ENCODE data around the gene DYNC1I1.
A peak's percentile ranks its signal among the peaks of the same experiment; 100 is the strongest.

Gene DYNC1I1

DNA sequence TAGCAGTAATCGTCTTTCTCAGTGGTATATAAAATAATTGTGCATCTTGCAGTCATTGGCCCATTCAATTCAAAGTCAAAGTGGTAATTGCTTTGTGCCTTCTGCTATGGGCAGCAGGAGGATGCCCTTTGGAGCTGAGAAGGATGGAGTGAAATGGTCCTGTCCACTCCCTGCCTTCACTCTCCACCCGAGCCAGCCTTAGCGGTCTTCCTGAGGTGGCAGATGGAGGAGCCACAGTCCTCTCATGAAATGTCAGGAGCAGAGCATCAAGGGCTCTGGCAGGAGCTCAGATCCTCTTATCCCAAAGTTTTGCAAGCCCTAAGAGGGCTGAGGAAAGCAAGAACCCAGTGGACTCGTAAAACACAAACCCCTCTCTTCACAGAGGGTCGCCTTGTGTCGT lies 199.4 kb downstream of the DYNC1I1 start:
- no peak overlapping the region for H3K9ac ChIP-seq (ENCODE audit: low read length in 5 of 5)
- H3K9me3 ChIP-seq (ENCODE audit: control insufficient read depth in 5 of 5, low read length in 5 of 5): no peaks in the 10 kb centered on the region
- H3K27me3 ChIP-seq (ENCODE audit: control insufficient read depth in 5 of 5, insufficient read depth in 4 of 5, low read length in 5 of 5): no peaks in the 10 kb centered on the region
- H3K4me1 ChIP-seq (ENCODE audit: control insufficient read depth in 5 of 5, insufficient read depth in 5 of 5, low read length in 5 of 5): no peaks in the 10 kb centered on the region
- no peaks in the 10 kb centered on the region for H3K36me3 ChIP-seq (ENCODE audit: control insufficient read depth in 5 of 5, insufficient read depth in 5 of 5, low read length in 5 of 5)
- no peak overlapping the region for H3K4me3 ChIP-seq (ENCODE audit: low read depth in 1 of 5, low read length in 5 of 5)
- H3K27ac ChIP-seq (ENCODE audit: low read depth, low read length): no peak overlapping the region

DNA sequence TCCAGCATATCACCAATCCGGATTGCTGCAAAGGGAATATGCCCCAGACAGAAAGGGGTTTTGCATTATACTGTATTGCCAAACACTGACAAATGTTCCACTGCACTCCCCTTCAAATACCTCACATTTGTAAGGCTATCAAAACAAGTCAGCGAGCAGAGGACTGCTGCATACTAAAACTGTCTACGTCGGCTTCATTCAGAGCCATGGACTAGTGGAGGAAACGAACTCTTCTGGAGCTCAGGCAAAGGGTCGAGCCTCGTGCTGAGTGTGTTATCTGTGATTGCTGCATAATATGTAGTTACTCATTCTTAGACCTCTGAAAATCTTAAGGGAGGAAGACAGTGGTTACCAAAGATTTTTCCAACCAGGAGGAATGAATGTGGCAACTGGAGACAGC lies 200.2 kb downstream of the DYNC1I1 start:
- Histone ChIP-seq H3K27ac (ENCODE audit: low read depth, low read length) (no peak overlapping the region), H3K36me3 (ENCODE audit: control insufficient read depth in 5 of 5, insufficient read depth in 5 of 5, low read length in 5 of 5) (no peaks in the 10 kb centered on the region), H3K9me3 (ENCODE audit: control insufficient read depth in 5 of 5, low read length in 5 of 5) (no peaks in the 10 kb centered on the region), H3K4me3 (ENCODE audit: low read depth in 1 of 5, low read length in 5 of 5) (no peak overlapping the region), H3K27me3 (ENCODE audit: control insufficient read depth in 5 of 5, insufficient read depth in 4 of 5, low read length in 5 of 5) (no peaks in the 10 kb centered on the region), H3K9ac (ENCODE audit: low read length in 5 of 5) (no peak overlapping the region), H3K4me1 (ENCODE audit: control insufficient read depth in 5 of 5, insufficient read depth in 5 of 5, low read length in 5 of 5) (no peaks in the 10 kb centered on the region)

DNA sequence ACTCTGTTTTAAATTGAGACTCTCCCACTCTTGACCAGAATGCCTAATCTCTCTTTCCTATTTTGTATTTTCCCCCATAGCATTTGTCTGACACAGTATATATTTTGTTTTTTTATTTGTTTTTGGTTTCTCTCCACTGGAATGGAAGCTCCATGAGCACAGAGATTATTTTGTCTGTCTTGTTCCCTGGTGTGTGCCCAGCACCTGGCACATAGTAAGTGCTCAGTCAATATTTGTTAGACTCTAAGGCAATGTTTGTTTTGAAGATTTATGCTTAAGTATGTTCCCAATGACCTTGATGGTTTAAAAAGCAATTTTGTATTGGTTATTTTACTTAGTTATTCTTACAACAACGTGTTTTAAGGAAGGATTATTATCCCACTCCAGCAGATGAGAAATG lies 201.8 kb downstream of the DYNC1I1 start:
- H3K36me3 ChIP-seq (ENCODE audit: control insufficient read depth in 5 of 5, insufficient read depth in 5 of 5, low read length in 5 of 5): no peaks in the 10 kb centered on the region
- no peak overlapping the region for H3K9ac ChIP-seq (ENCODE audit: low read length in 5 of 5)
- no peaks in the 10 kb centered on the region for H3K9me3 ChIP-seq (ENCODE audit: control insufficient read depth in 5 of 5, low read length in 5 of 5)
- H3K4me3 ChIP-seq (ENCODE audit: low read depth in 1 of 5, low read length in 5 of 5): no peak overlapping the region
- H3K27ac ChIP-seq (ENCODE audit: low read depth, low read length): no peak overlapping the region
- H3K4me1 ChIP-seq (ENCODE audit: control insufficient read depth in 5 of 5, insufficient read depth in 5 of 5, low read length in 5 of 5): no peaks in the 10 kb centered on the region
- no peaks in the 10 kb centered on the region for H3K27me3 ChIP-seq (ENCODE audit: control insufficient read depth in 5 of 5, insufficient read depth in 4 of 5, low read length in 5 of 5)

DNA sequence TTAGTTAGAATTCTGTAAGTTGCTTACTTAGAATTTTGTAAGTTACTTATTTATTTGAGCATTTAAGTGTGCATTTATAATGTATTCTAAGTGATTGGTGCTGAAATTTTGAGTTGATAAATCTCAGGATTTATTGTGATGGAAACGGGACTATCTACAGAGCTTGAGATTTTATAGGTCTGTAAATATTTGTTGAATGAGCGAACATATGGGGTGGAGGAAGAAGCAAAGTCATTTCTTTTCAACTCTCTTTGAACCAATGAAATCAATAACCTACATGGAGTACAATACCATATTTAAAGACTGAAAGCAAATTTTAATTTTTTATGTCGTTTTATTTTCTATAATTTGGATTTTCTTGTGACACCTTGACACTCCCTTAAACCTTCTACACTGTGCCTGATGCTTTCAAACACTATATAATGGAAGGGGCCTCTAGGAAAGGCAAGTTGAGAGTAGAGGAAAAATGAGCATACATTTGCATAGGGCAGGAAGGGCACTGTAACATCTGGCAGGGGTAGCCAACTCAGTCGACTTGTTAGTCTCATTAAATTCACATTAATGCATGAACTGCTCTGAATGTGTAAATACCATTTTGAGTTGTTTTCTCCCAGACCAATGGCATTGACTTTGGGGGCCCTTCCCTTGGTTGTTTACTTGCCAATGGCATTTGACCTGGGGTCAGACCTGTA lies 204.2 kb downstream of the DYNC1I1 start:
- no peaks in the 10 kb centered on the region for H3K27me3 ChIP-seq (ENCODE audit: control insufficient read depth in 5 of 5, insufficient read depth in 4 of 5, low read length in 5 of 5)
- peaks cover 0 to 11% (median 0%) of the 10 kb centered on the region in 5 donors for H3K4me1 ChIP-seq (ENCODE audit: control insufficient read depth in 5 of 5, insufficient read depth in 5 of 5, low read length in 5 of 5)
- no peaks in the 10 kb centered on the region for H3K9me3 ChIP-seq (ENCODE audit: control insufficient read depth in 5 of 5, low read length in 5 of 5)
- no peak overlapping the region for H3K9ac ChIP-seq (ENCODE audit: low read length in 5 of 5)
- H3K36me3 ChIP-seq (ENCODE audit: control insufficient read depth in 5 of 5, insufficient read depth in 5 of 5, low read length in 5 of 5): no peaks in the 10 kb centered on the region
- H3K27ac ChIP-seq (ENCODE audit: low read depth, low read length): no peak overlapping the region
- H3K4me3 ChIP-seq (ENCODE audit: low read depth in 1 of 5, low read length in 5 of 5): no peak overlapping the region

DNA sequence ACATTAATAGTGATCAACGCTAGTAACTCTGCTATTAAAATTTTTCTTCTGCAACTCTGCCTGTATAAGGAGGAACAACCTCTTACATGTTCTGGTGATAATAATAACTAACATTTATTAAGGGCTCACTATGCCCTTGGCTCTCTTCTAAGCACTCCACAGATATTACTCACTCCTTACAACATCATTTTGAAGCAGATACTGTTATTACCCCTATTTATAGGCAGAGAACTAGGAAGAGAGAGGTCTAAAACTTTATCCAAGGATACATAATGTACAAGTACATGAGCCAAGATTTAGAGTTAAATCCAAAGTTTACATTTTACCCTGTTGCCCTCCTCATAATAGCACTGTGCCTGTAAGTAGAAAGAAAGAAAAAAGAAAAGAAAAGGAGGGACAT lies 205.6 kb downstream of the DYNC1I1 start:
- Histone ChIP-seq H3K27ac (ENCODE audit: low read depth, low read length) (no peak overlapping the region), H3K27me3 (ENCODE audit: control insufficient read depth in 5 of 5, insufficient read depth in 4 of 5, low read length in 5 of 5) (no peaks in the 10 kb centered on the region), H3K9ac (ENCODE audit: low read length in 5 of 5) (no peak overlapping the region), H3K4me3 (ENCODE audit: low read depth in 1 of 5, low read length in 5 of 5) (no peak overlapping the region), H3K9me3 (ENCODE audit: control insufficient read depth in 5 of 5, low read length in 5 of 5) (no peaks in the 10 kb centered on the region), H3K4me1 (ENCODE audit: control insufficient read depth in 5 of 5, insufficient read depth in 5 of 5, low read length in 5 of 5) (peaks cover 0 to 11% (median 0%) of the 10 kb centered on the region in 5 donors), H3K36me3 (ENCODE audit: control insufficient read depth in 5 of 5, insufficient read depth in 5 of 5, low read length in 5 of 5) (no peaks in the 10 kb centered on the region)

DNA sequence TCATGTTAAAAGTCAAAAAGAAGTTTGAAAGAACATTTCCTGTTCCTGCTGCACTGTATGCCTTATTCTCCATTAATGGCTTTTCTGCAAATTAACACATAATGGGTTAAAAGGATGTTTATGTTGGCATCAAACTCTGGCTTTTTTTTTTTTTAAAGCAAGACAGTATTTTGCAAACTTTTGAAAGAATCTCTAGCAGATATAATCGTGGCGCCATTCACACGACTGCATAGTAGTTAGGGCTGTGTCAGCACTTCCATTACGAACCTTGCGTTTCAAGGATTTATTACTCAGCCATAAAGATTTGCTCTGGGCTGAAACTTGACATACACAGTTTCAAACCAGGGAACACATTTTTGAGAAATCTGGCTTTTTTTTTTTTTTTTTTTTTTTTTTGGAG lies 207.8 kb downstream of the DYNC1I1 start:
- Histone ChIP-seq H3K27me3 (ENCODE audit: control insufficient read depth in 5 of 5, insufficient read depth in 4 of 5, low read length in 5 of 5) (no peaks in the 10 kb centered on the region), H3K4me1 (ENCODE audit: control insufficient read depth in 5 of 5, insufficient read depth in 5 of 5, low read length in 5 of 5) (peaks cover 0 to 11% (median 0%) of the 10 kb centered on the region in 5 donors), H3K4me3 (ENCODE audit: low read depth in 1 of 5, low read length in 5 of 5) (peak overlapping the region in 2 of 5 donors; percentile 3 to 15), H3K36me3 (ENCODE audit: control insufficient read depth in 5 of 5, insufficient read depth in 5 of 5, low read length in 5 of 5) (no peaks in the 10 kb centered on the region), H3K9ac (ENCODE audit: low read length in 5 of 5) (no peak overlapping the region), H3K27ac (ENCODE audit: low read depth, low read length) (no peak overlapping the region), H3K9me3 (ENCODE audit: control insufficient read depth in 5 of 5, low read length in 5 of 5) (no peaks in the 10 kb centered on the region)

DNA sequence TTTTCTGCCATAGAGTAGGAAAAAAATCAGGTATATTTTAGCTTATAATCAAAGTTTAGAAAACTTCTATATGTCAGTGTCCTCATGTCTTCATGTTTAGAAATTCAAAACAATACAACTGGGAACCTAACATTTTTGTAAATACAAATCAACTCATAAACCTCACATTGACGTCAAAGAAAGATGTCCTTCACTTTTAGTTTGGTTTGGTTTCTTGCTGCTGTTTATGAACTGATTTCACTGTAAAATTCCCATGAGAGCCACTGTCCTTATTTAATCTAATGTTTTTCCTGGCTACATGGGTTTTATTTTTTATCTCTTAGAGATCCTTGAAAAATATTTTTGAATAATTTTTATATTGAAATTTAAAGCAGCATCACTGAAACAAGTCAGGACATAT lies 208.4 kb downstream of the DYNC1I1 start:
- Histone ChIP-seq H3K9ac (ENCODE audit: low read length in 5 of 5) (no peak overlapping the region), H3K27me3 (ENCODE audit: control insufficient read depth in 5 of 5, insufficient read depth in 4 of 5, low read length in 5 of 5) (no peaks in the 10 kb centered on the region), H3K4me1 (ENCODE audit: control insufficient read depth in 5 of 5, insufficient read depth in 5 of 5, low read length in 5 of 5) (peaks cover 0 to 11% (median 0%) of the 10 kb centered on the region in 5 donors), H3K36me3 (ENCODE audit: control insufficient read depth in 5 of 5, insufficient read depth in 5 of 5, low read length in 5 of 5) (no peaks in the 10 kb centered on the region), H3K4me3 (ENCODE audit: low read depth in 1 of 5, low read length in 5 of 5) (peak overlapping the region in 2 of 5 donors; percentile 3 to 15), H3K27ac (ENCODE audit: low read depth, low read length) (no peak overlapping the region), H3K9me3 (ENCODE audit: control insufficient read depth in 5 of 5, low read length in 5 of 5) (no peaks in the 10 kb centered on the region)

DNA sequence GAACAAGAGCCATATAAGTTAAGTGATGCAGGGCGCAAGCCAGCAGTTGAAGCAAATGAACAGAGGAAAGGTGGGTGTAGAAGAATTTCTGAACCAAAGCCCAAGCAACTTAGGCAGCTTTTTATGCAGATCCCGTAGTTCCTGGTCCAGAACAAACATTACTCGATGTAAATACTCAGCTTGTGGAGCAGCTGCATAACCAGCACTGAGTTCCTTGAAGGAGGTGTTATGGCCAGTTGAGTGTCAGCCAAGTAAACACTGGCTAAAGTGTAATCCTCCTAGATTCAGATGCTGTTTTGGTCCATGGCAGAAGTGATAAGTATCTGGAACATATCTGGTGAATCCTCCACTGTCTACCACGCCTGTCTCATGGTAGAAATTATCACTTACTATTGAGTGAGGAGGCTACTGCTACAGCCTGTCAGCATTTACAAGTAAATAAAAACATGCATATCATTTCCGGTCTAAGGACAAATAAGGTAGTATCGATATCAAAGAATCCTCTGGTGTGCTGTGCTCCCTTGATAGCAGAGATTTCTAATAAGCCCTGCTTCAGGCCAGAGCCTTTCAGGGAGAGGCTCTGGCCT lies 213.9 kb downstream of the DYNC1I1 start:
- Histone ChIP-seq H3K27ac (ENCODE audit: low read depth, low read length) (no peak overlapping the region), H3K4me1 (ENCODE audit: control insufficient read depth in 5 of 5, insufficient read depth in 5 of 5, low read length in 5 of 5) (no peaks in the 10 kb centered on the region), H3K36me3 (ENCODE audit: control insufficient read depth in 5 of 5, insufficient read depth in 5 of 5, low read length in 5 of 5) (no peaks in the 10 kb centered on the region), H3K27me3 (ENCODE audit: control insufficient read depth in 5 of 5, insufficient read depth in 4 of 5, low read length in 5 of 5) (no peaks in the 10 kb centered on the region), H3K9ac (ENCODE audit: low read length in 5 of 5) (no peak overlapping the region), H3K4me3 (ENCODE audit: low read depth in 1 of 5, low read length in 5 of 5) (no peak overlapping the region), H3K9me3 (ENCODE audit: control insufficient read depth in 5 of 5, low read length in 5 of 5) (no peaks in the 10 kb centered on the region)

DNA sequence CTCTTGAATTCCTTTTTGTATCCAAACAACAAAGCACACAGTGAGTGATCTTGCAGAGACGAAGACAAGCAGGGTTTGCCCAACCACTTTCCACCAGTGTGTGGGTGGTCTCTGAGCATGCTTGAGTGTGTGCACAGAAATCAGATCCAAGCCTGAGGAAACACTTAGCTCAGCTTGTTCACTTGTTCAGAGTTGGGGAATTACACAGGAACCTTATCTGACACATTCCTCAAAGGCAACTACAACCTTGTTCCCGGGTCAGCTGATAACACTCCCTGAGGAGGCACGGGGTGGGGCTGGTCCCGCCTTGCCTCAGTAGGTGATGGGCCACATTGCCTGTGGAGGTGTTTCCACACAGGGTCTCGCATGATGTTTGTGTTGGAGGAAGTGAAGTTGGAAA lies 216.9 kb downstream of the DYNC1I1 start:
- H3K36me3 ChIP-seq (ENCODE audit: control insufficient read depth in 5 of 5, insufficient read depth in 5 of 5, low read length in 5 of 5): no peaks in the 10 kb centered on the region
- H3K9ac ChIP-seq (ENCODE audit: low read length in 5 of 5): no peak overlapping the region
- no peak overlapping the region for H3K4me3 ChIP-seq (ENCODE audit: low read depth in 1 of 5, low read length in 5 of 5)
- no peaks in the 10 kb centered on the region for H3K4me1 ChIP-seq (ENCODE audit: control insufficient read depth in 5 of 5, insufficient read depth in 5 of 5, low read length in 5 of 5)
- no peaks in the 10 kb centered on the region for H3K27me3 ChIP-seq (ENCODE audit: control insufficient read depth in 5 of 5, insufficient read depth in 4 of 5, low read length in 5 of 5)
- H3K9me3 ChIP-seq (ENCODE audit: control insufficient read depth in 5 of 5, low read length in 5 of 5): no peaks in the 10 kb centered on the region
- no peak overlapping the region for H3K27ac ChIP-seq (ENCODE audit: low read depth, low read length)

DNA sequence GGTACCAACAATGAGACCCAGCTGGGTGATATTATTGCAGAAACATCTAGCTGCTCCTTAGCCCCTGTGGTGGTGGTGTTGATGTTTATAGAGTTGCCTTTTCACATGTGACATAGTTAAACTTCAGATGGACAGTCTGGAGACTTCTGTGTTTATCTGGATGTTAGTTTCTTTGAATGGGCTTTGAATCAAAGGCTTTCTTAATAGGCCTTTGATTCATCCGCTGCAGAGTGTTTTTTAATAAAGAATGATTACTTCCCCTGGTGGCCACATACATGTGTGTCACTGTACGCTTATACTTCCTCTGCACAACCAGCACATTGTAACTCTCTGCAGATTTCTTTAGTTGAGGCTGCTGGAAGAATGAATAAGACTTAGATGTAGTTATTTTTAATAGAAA lies 221.0 kb downstream of the DYNC1I1 start:
- H3K4me1 ChIP-seq (ENCODE audit: control insufficient read depth in 5 of 5, insufficient read depth in 5 of 5, low read length in 5 of 5): no peaks in the 10 kb centered on the region
- no peak overlapping the region for H3K4me3 ChIP-seq (ENCODE audit: low read depth in 1 of 5, low read length in 5 of 5)
- no peaks in the 10 kb centered on the region for H3K27me3 ChIP-seq (ENCODE audit: control insufficient read depth in 5 of 5, insufficient read depth in 4 of 5, low read length in 5 of 5)
- H3K9me3 ChIP-seq (ENCODE audit: control insufficient read depth in 5 of 5, low read length in 5 of 5): no peaks in the 10 kb centered on the region
- peaks cover 0 to 13% (median 0%) of the 10 kb centered on the region in 5 donors for H3K36me3 ChIP-seq (ENCODE audit: control insufficient read depth in 5 of 5, insufficient read depth in 5 of 5, low read length in 5 of 5)
- no peak overlapping the region for H3K27ac ChIP-seq (ENCODE audit: low read depth, low read length)
- no peak overlapping the region for H3K9ac ChIP-seq (ENCODE audit: low read length in 5 of 5)
